SU-DHL-6 (cell line): ENCODE data around the gene COL5A1.
"Not testable (repeated sequence)": the region's sequence is repeated elsewhere in the genome, so short reads cannot be mapped to it uniquely, and the experiment has no call there.

Experiments used
- H2AFZ ChIP-seq: fragments of 200-600 bp; sonication (generic); 2 replicates; pipeline ENCODE4 v1.6.1; 2014; ENCODE audit warnings: low read depth, mild to moderate bottlenecking, moderate library complexity, mixed read lengths, antibody characterized with exemption, low read length; ENCODE audit not compliant: severe bottlenecking
- H3F3A ChIP-seq: fragments of 200-600 bp; shearing (Covaris generic); 2 replicates; pipeline ENCODE4 v1.6.0; 2016; ENCODE audit warnings: antibody characterized with exemption, mild to moderate bottlenecking; ENCODE audit not compliant: insufficient read depth
- H3K27ac ChIP-seq: fragments of 200-600 bp; sonication (generic); 2 replicates; pipeline ENCODE4 v1.5.1; 2016; ENCODE audit warnings: low read depth, mild to moderate bottlenecking, low read length, moderate library complexity, mixed read lengths
- H3K27me3 ChIP-seq: fragments of 200-600 bp; sonication (generic), shearing (Covaris generic); 2 replicates; pipeline ENCODE4 v1.6.0; 2014; ENCODE audit warnings: mild to moderate bottlenecking, low read length
- H3K36me3 ChIP-seq: fragments of 200-600 bp; sonication (generic); 2 replicates; pipeline ENCODE4 v1.6.1; 2014; ENCODE audit warnings: mild to moderate bottlenecking, low read length, mixed read lengths
- H3K4me2 ChIP-seq: fragments of 300-600, 200-600 bp; shearing (Covaris generic), sonication (generic); 2 replicates; pipeline ENCODE4 v1.6.0; 2014; ENCODE audit warnings: low read length, low read depth, mild to moderate bottlenecking; ENCODE audit not compliant: poor library complexity, severe bottlenecking
- H3K4me3 ChIP-seq: fragments of 200-600 bp; sonication (generic); 2 replicates; pipeline ENCODE4 v1.5.1; 2014; ENCODE audit warnings: antibody characterized with exemption, low read length, mild to moderate bottlenecking, mixed read lengths; ENCODE audit not compliant: insufficient read depth, poor library complexity, severe bottlenecking
- H3K79me2 ChIP-seq: fragments of 200-600 bp; sonication (generic); 2 replicates; pipeline ENCODE4 v1.6.1; 2014; ENCODE audit warnings: mild to moderate bottlenecking, low read length, moderate library complexity; ENCODE audit not compliant: insufficient read depth
- H3K9ac ChIP-seq: fragments of 200-600 bp; sonication (generic); 2 replicates; pipeline ENCODE4 v1.7.0; 2014; ENCODE audit warnings: mild to moderate bottlenecking, low read length
- H3K9me2 ChIP-seq: fragments of 200-600 bp; sonication (generic); replicated peaks from 2 replicates; pipeline ENCODE4 v1.6.1; 2014; ENCODE audit warnings: low read length; ENCODE audit not compliant: insufficient read depth
- H3K9me3 ChIP-seq: fragments of 200-600 bp; sonication (generic); 2 replicates; pipeline ENCODE4 v1.6.1; 2014; ENCODE audit warnings: low read length, mixed read lengths; ENCODE audit not compliant: insufficient read depth
- H4K20me1 ChIP-seq: fragments of 200-600 bp; sonication (generic); 2 replicates; pipeline ENCODE4 v1.6.1; 2014; ENCODE audit warnings: low read depth, mild to moderate bottlenecking, antibody characterized with exemption, low read length, moderate library complexity, mixed read lengths
- EZH2phosphoT487 ChIP-seq: fragments of 200-600 bp; sonication (generic), shearing (Covaris generic); conservative IDR thresholded peaks from 2 replicates; pipeline ENCODE4 v1.6.1; 2018; ENCODE audit warnings: mild to moderate bottlenecking, antibody characterized with exemption, low read length, moderate library complexity, mixed read lengths
- TF ChIP-seq, protein P1 (sequence below): fragments of 200-600 bp; sonication (generic); IDR thresholded peaks from one replicate; pipeline ENCODE4 v1.5.1; 2017; ENCODE audit warnings: antibody characterized with exemption, mild to moderate bottlenecking, low read length, moderate library complexity; ENCODE audit not compliant: insufficient read depth, poor library complexity, severe bottlenecking

COL5A1 gene

GRCh38 chr9:134682651-134683364 is 41.2 kb downstream of the COL5A1 start:
- Histone ChIP-seq H3K9me2 (no peaks in the 10 kb centered on the region), H3K27me3 (no peaks in the 10 kb centered on the region), H3K9ac (no peak overlapping the region), H3K36me3 (no peaks in the 10 kb centered on the region), H3K79me2 (no peaks in the 10 kb centered on the region), H2AFZ (no peak overlapping the region), H3K27ac (no peak overlapping the region), H3K4me3 (no peak overlapping the region), H3K4me2 (no peak overlapping the region), H3F3A (no peaks in the 10 kb centered on the region), H3K9me3 (no peaks in the 10 kb centered on the region), H4K20me1 (no peaks in the 10 kb centered on the region)
- TF ChIP-seq EZH2phosphoT487, result no peak
- TF ChIP-seq, protein P1, sequence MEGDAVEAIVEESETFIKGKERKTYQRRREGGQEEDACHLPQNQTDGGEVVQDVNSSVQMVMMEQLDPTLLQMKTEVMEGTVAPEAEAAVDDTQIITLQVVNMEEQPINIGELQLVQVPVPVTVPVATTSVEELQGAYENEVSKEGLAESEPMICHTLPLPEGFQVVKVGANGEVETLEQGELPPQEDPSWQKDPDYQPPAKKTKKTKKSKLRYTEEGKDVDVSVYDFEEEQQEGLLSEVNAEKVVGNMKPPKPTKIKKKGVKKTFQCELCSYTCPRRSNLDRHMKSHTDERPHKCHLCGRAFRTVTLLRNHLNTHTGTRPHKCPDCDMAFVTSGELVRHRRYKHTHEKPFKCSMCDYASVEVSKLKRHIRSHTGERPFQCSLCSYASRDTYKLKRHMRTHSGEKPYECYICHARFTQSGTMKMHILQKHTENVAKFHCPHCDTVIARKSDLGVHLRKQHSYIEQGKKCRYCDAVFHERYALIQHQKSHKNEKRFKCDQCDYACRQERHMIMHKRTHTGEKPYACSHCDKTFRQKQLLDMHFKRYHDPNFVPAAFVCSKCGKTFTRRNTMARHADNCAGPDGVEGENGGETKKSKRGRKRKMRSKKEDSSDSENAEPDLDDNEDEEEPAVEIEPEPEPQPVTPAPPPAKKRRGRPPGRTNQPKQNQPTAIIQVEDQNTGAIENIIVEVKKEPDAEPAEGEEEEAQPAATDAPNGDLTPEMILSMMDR, result no peak

DNA sequence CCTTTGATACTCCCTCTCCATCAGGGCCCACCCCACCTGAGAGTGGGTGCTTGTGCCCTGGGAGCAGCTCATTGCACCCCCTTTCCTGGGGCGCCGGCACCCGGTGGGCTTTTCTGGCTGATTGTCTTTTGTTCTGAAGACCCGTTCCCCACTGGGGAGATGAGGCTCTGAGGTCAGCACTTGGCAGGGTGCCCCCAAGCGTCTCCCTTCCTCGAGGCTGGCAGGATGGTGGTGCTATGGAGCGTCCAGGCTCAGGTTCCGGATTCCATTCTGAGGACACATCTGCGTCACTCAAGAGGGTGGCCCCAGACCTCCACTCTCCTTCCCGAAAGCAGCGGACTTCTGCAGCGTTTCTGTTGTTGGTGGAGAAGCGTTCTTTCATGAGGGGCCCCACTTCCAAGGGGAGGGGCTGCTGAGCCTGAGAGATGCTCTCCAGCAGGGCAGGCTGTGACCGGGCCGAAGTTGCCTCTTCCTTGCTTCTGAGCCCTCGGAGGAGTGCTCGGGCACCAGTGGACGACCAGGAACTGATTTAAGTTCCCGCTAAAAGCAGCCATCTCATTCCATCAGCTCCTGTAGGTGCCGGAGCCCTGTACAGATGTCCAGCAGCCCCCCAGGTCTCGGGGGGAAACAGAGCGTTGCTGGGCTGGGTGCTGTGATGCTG is 42.2 kb downstream of the COL5A1 start:
- Histone ChIP-seq H3K4me2 (no peak overlapping the region), H3F3A (no peaks in the 10 kb centered on the region), H3K36me3 (no peaks in the 10 kb centered on the region), H3K27ac (no peak overlapping the region), H3K79me2 (no peaks in the 10 kb centered on the region), H3K9me2 (no peaks in the 10 kb centered on the region), H3K27me3 (no peaks in the 10 kb centered on the region), H3K9ac (no peak overlapping the region), H3K9me3 (no peaks in the 10 kb centered on the region), H4K20me1 (no peaks in the 10 kb centered on the region), H3K4me3 (no peak overlapping the region), H2AFZ (no peak overlapping the region)
- TF ChIP-seq, protein P1, result no peak
- TF ChIP-seq EZH2phosphoT487, result no peak

- H3K27ac ChIP-seq, result no peak overlapping the region
- no peak overlapping the region for H3K9ac ChIP-seq
- H3F3A ChIP-seq, result no peaks in the 10 kb centered on the region
- TF ChIP-seq, protein P1, result no peak
- no peak for TF ChIP-seq EZH2phosphoT487
- no peak overlapping the region for H3K4me2 ChIP-seq
- H2AFZ ChIP-seq, result no peak overlapping the region
- no peaks in the 10 kb centered on the region for H4K20me1 ChIP-seq
- H3K27me3 ChIP-seq, result no peaks in the 10 kb centered on the region
- no peaks in the 10 kb centered on the region for H3K9me3 ChIP-seq
- no peaks in the 10 kb centered on the region for H3K9me2 ChIP-seq
- H3K4me3 ChIP-seq, result no peak overlapping the region
- no peaks in the 10 kb centered on the region for H3K36me3 ChIP-seq
- no peaks in the 10 kb centered on the region for H3K79me2 ChIP-seq
Measured at GRCh38 chr9:134684375-134684723, 42.7 kb downstream of the COL5A1 start.

DNA sequence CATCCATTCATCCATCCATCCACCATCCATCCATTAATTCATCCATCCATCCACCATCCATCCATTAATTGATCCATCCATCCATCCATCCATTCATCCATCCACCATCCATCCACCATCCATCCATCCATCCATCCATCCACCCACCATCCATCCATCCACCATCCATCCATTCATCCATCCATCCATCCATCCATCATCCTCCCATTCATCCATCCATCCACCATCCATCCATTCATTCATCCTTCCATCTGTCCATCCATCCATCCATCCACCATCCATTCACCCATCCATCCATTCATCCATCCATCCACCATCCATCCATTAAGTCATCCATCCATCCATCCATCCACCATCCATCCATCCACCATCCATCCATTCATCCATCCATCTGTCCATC is 43.3 kb downstream of the COL5A1 start:
- not testable (repeated sequence) for H3F3A ChIP-seq, H3K4me2 ChIP-seq, H3K27me3 ChIP-seq, H3K27ac ChIP-seq, H3K4me3 ChIP-seq, H3K9ac ChIP-seq, H4K20me1 ChIP-seq, H2AFZ ChIP-seq, H3K79me2 ChIP-seq, H3K36me3 ChIP-seq, H3K9me2 ChIP-seq, H3K9me3 ChIP-seq
